HCT116 (cell line): ENCODE data around the gene SSC4D. TPM values are rescaled to one million over a fixed set of nuclear protein-coding genes. Genes with fewer than 3 reads are reported as not detected.

Experiments used
- ATAC-seq: fragments of 200-7000 bp; cut with Tn5 transposase; 2 replicates; pipeline ENCODE4 v1.9.1; 2020; ENCODE audit warnings: mild to moderate bottlenecking, moderate library complexity
- BruUV-seq: library from RNA; stranded (reverse); fragments of 400-500 nt; replicated peaks from 2 replicates; lab custom pipeline; 2021; lab: Mats Ljungman, UMichigan
- CTCF ChIA-PET: fragments of 300-600 bp; sonication (Branson Sonifier 250); formaldehyde crosslinking; loops from one replicate; lab custom pipeline; 2021; ENCODE audit warnings: antibody characterized with exemption; lab: Charles Lee
- POLR2A ChIA-PET: fragments of 300-600, 350-600 bp; sonication (Branson Sonifier 250); formaldehyde crosslinking; loops from one replicate; lab custom pipeline; 2021; ENCODE audit warnings: antibody characterized with exemption; lab: Charles Lee
- RAD21 ChIA-PET, 2 experiments: fragments of 300-600 bp; sonication (Branson Sonifier 250); formaldehyde crosslinking; loops; one replicate each; lab custom pipeline; 2023; ENCODE audit warnings: low total read pairs in 2 of 2; ENCODE audit not compliant: uncharacterized antibody in 2 of 2, unreplicated experiment in 2 of 2, low non-redundant PET in 1 of 2; lab: Charles Lee
- DNase-seq: peaks from one replicate; pipeline ENCODE4 v3.0.0-alpha.2; 2010; ENCODE audit warnings: low read depth, low spot score
- H2AFZ ChIP-seq: fragments of 200-600 bp; shearing (Covaris generic), sonication (generic); 2 replicates; pipeline ENCODE4 v1.6.1; 2017; ENCODE audit warnings: low read depth, mixed run types, mixed read lengths, antibody characterized with exemption, low read length; ENCODE audit not compliant: poor library complexity, severe bottlenecking
- H3K27ac ChIP-seq: 2 replicates; pipeline ENCODE4 v1.5.1; 2012; ENCODE audit warnings: low read depth, low read length
- H3K27me3 ChIP-seq: fragments of 200-600 bp; sonication (generic); 2 replicates; pipeline ENCODE4 v1.6.1; 2016; ENCODE audit warnings: mixed run types, low read length, mixed read lengths; ENCODE audit not compliant: insufficient read depth
- H3K36me3 ChIP-seq, 2 experiments: fragments of 200-500 bp in 1 of 2; fragments of 200-600 bp in 1 of 2; sonication (Bioruptor generic) in 1 of 2; sonication (generic) in 1 of 2; 2 replicates each; pipeline versions ENCODE4 v1.5.1 to v1.6.1; 2014 to 2016; ENCODE audit warnings: low read length in 2 of 2, inconsistent platforms in 1 of 2, mixed read lengths in 1 of 2, mixed run types in 1 of 2; ENCODE audit not compliant: insufficient read depth in 2 of 2, control insufficient read depth in 1 of 2
- H3K4me1 ChIP-seq, 2 experiments: fragments of 200-600 bp in 1 of 2; sonication (generic) in 1 of 2; 2 replicates each; pipeline versions ENCODE4 v1.5.1 to v1.6.1; 2012 to 2017; ENCODE audit warnings: low read length in 2 of 2, inconsistent platforms in 1 of 2, mild to moderate bottlenecking in 1 of 2, mixed read lengths in 1 of 2, mixed run types in 1 of 2, moderate library complexity in 1 of 2; ENCODE audit not compliant: insufficient read depth in 2 of 2, control insufficient read depth in 1 of 2
- H3K4me2 ChIP-seq: fragments of 200-600 bp; sonication (generic); 2 replicates; pipeline ENCODE4 v1.6.1; 2017; ENCODE audit warnings: mixed run types, low read length, mixed read lengths
- H3K4me3 ChIP-seq, 2 experiments: fragments of 200-600 bp in 1 of 2; sonication (generic) in 1 of 2; replicated peaks in 1 of 2; 2 replicates each; pipeline ENCODE4 v1.5.1; 2011 to 2016; ENCODE audit warnings: low read length in 2 of 2, control low read depth in 1 of 2, low read depth in 1 of 2, mild to moderate bottlenecking in 1 of 2, mixed read lengths in 1 of 2, mixed run types in 1 of 2
- H3K79me2 ChIP-seq: fragments of 200-600 bp; sonication (generic); 2 replicates; pipeline ENCODE4 v1.6.1; 2017; ENCODE audit warnings: mild to moderate bottlenecking, mixed run types, low read length, moderate library complexity, mixed read lengths; ENCODE audit not compliant: insufficient read depth
- H3K9ac ChIP-seq: fragments of 200-600 bp; sonication (generic); 2 replicates; pipeline ENCODE4 v1.6.1; 2016; ENCODE audit warnings: low read length, mixed read lengths
- H3K9me2 ChIP-seq: fragments of 200-600 bp; sonication (generic), shearing (Covaris generic); 2 replicates; pipeline ENCODE4 v1.6.1; 2017; ENCODE audit warnings: mixed run types, mild to moderate bottlenecking, moderate library complexity; ENCODE audit not compliant: insufficient read depth
- H3K9me3 ChIP-seq, 2 experiments: fragments of 200-500 bp in 1 of 2; fragments of 200-600 bp in 1 of 2; sonication (Bioruptor generic) in 1 of 2; sonication (generic) in 1 of 2; 2 replicates each; pipeline ENCODE4 v1.6.1; 2014 to 2017; ENCODE audit warnings: low read length in 2 of 2, mixed read lengths in 2 of 2, inconsistent platforms in 1 of 2, low read depth in 1 of 2, mild to moderate bottlenecking in 1 of 2, mixed run types in 1 of 2, moderate library complexity in 1 of 2; ENCODE audit not compliant: control insufficient read depth in 1 of 2, insufficient read depth in 1 of 2
- H4K20me1 ChIP-seq: fragments of 200-600 bp; sonication (generic), shearing (Covaris generic); 2 replicates; pipeline ENCODE4 v1.6.1; 2017; ENCODE audit warnings: mixed run types, mild to moderate bottlenecking, moderate library complexity; ENCODE audit not compliant: insufficient read depth
- CEBPB ChIP-seq: IDR thresholded peaks from 2 replicates; pipeline ENCODE4 v1.6.1; 2012; ENCODE audit warnings: low read depth
- EGR1 ChIP-seq: IDR thresholded peaks from 2 replicates; pipeline ENCODE4 v1.6.1; 2012; ENCODE audit warnings: low read depth
- FOSL1 ChIP-seq: IDR thresholded peaks from 2 replicates; pipeline ENCODE4 v1.6.1; 2012; ENCODE audit warnings: low read depth
- RAD21 ChIP-seq: IDR thresholded peaks from 2 replicates; pipeline ENCODE4 v1.6.1; 2012; ENCODE audit warnings: low read depth, mild to moderate bottlenecking
- SP1 ChIP-seq: IDR thresholded peaks from 2 replicates; pipeline ENCODE4 v1.6.1; 2012; ENCODE audit warnings: low read depth
- SRF ChIP-seq: IDR thresholded peaks from 2 replicates; pipeline ENCODE4 v1.6.1; 2012; ENCODE audit warnings: low read depth
- ZFX ChIP-seq: fragments of 450-650 bp; IDR thresholded peaks from 2 replicates; pipeline ENCODE4 v1.6.1; 2017
- ZNF274 ChIP-seq: fragments of 200-500 bp; sonication (Bioruptor generic); IDR thresholded peaks from 2 replicates; pipeline ENCODE4 v1.6.1; 2014; ENCODE audit warnings: mild to moderate bottlenecking, low read depth, low read length, inconsistent platforms
- intact Hi-C: fragments of 100-400 bp; cut with micrococcal nuclease; formaldehyde crosslinking; loops from 2 replicates; pipeline ENCODE4 v1.10.0; 2022
- total RNA-seq: library from RNA; stranded (reverse); gene quantifications from one replicate; pipeline ENCODE4 v1.2.1, GENCODE V29; 2021; ENCODE audit not compliant: unreplicated experiment
- TF ChIP-seq, protein P1 (sequence below): IDR thresholded peaks from 2 replicates; pipeline ENCODE4 v1.6.1; 2011; ENCODE audit warnings: mild to moderate bottlenecking, low read length, moderate library complexity; ENCODE audit not compliant: insufficient replicate concordance; ENCODE audit errors: extremely low read depth
- TF ChIP-seq, protein P2 (sequence below), 3 experiments: fragments of 200-600 bp in 1 of 3; sonication (generic) in 1 of 3; IDR thresholded peaks in 2 of 3; conservative IDR thresholded peaks in 1 of 3; 2 replicates each; pipeline ENCODE4 v1.5.1; 2012 to 2017; ENCODE audit warnings: low read depth in 2 of 3, low read length in 2 of 3, antibody characterized with exemption in 1 of 3, borderline replicate concordance in 1 of 3, control low read depth in 1 of 3, mild to moderate bottlenecking in 1 of 3, mixed read lengths in 1 of 3, mixed run types in 1 of 3, moderate library complexity in 1 of 3; ENCODE audit not compliant: insufficient read depth in 1 of 3
- TF ChIP-seq, protein P3 (sequence below): IDR thresholded peaks from 2 replicates; pipeline ENCODE4 v1.6.1; 2012; ENCODE audit warnings: low read depth

Gene SSC4D
- total RNA-seq, 1 experiment from 2014 or later = 1.1 TPM

DNA sequence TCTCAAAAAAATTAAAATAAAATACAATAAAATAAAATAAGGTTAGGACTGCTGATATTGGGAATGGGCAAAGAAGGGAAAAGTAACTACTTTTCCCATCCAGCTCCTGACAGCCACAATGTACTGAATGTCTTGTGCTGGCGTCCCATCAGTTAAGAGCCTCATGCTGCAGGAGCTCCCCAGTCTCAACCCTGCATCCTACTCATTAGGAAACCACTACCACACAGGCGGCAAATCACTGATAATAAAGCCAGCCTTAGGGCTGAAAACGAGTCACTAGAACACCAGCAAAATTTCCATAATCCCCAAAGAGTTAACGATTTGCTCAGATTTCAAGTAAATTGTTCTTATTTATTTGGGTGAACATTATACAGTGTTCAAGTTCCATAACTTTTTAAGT is 55.0 kb downstream of the SSC4D start (continued):
- TF ChIP-seq, protein P1, sequence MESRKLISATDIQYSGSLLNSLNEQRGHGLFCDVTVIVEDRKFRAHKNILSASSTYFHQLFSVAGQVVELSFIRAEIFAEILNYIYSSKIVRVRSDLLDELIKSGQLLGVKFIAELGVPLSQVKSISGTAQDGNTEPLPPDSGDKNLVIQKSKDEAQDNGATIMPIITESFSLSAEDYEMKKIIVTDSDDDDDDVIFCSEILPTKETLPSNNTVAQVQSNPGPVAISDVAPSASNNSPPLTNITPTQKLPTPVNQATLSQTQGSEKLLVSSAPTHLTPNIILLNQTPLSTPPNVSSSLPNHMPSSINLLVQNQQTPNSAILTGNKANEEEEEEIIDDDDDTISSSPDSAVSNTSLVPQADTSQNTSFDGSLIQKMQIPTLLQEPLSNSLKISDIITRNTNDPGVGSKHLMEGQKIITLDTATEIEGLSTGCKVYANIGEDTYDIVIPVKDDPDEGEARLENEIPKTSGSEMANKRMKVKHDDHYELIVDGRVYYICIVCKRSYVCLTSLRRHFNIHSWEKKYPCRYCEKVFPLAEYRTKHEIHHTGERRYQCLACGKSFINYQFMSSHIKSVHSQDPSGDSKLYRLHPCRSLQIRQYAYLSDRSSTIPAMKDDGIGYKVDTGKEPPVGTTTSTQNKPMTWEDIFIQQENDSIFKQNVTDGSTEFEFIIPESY = no peak

DNA sequence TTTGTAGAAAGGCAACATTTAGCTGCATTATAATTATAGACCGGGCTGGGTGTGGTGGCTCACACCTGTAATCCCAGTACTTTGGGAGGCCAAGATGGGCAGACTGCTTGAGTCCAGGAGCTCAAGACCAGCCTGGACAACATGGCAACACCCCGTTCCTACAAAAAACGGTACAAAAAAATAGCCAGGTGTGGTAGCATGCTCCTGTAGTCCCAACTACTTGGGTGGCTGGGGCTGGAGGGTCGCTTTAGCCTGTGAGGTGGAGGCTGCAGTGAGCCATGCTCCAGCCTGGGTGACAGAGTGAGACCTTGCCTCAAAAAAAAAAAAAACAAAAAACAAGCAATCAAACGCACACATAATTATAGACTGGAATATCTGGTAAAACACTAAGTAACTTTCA is 55.8 kb downstream of the SSC4D start:
- TF ChIP-seq RAD21 (no peak), SP1 (no peak), ZFX (no peak), ZNF274 (no peak), EGR1 (no peak), CEBPB (no peak), FOSL1 (no peak), SRF (no peak)
- TF ChIP-seq, protein P2, sequence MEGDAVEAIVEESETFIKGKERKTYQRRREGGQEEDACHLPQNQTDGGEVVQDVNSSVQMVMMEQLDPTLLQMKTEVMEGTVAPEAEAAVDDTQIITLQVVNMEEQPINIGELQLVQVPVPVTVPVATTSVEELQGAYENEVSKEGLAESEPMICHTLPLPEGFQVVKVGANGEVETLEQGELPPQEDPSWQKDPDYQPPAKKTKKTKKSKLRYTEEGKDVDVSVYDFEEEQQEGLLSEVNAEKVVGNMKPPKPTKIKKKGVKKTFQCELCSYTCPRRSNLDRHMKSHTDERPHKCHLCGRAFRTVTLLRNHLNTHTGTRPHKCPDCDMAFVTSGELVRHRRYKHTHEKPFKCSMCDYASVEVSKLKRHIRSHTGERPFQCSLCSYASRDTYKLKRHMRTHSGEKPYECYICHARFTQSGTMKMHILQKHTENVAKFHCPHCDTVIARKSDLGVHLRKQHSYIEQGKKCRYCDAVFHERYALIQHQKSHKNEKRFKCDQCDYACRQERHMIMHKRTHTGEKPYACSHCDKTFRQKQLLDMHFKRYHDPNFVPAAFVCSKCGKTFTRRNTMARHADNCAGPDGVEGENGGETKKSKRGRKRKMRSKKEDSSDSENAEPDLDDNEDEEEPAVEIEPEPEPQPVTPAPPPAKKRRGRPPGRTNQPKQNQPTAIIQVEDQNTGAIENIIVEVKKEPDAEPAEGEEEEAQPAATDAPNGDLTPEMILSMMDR (IDR thresholded peaks at IDR 0.05 in 2 of 3, conservative IDR thresholded peaks at IDR 0.05 in 1 of 3; ENCODE audit: borderline replicate concordance in 1 of 3, insufficient read depth in 1 of 3, low read depth in 2 of 3, low read length in 2 of 3) = no peak
- TF ChIP-seq, protein P1 = no peak
- TF ChIP-seq, protein P3, sequence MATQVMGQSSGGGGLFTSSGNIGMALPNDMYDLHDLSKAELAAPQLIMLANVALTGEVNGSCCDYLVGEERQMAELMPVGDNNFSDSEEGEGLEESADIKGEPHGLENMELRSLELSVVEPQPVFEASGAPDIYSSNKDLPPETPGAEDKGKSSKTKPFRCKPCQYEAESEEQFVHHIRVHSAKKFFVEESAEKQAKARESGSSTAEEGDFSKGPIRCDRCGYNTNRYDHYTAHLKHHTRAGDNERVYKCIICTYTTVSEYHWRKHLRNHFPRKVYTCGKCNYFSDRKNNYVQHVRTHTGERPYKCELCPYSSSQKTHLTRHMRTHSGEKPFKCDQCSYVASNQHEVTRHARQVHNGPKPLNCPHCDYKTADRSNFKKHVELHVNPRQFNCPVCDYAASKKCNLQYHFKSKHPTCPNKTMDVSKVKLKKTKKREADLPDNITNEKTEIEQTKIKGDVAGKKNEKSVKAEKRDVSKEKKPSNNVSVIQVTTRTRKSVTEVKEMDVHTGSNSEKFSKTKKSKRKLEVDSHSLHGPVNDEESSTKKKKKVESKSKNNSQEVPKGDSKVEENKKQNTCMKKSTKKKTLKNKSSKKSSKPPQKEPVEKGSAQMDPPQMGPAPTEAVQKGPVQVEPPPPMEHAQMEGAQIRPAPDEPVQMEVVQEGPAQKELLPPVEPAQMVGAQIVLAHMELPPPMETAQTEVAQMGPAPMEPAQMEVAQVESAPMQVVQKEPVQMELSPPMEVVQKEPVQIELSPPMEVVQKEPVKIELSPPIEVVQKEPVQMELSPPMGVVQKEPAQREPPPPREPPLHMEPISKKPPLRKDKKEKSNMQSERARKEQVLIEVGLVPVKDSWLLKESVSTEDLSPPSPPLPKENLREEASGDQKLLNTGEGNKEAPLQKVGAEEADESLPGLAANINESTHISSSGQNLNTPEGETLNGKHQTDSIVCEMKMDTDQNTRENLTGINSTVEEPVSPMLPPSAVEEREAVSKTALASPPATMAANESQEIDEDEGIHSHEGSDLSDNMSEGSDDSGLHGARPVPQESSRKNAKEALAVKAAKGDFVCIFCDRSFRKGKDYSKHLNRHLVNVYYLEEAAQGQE = no peak
- no TSS peak for BruUV-seq

More for the DNA sequence above, 55.8 kb downstream of the SSC4D start:
- H2AFZ ChIP-seq = no peak overlapping the region
- no peaks in the 10 kb centered on the region for H3K27me3 ChIP-seq
- ATAC-seq (no peak), DNase-seq (no peak)
- H3K9me2 ChIP-seq = no peaks in the 10 kb centered on the region
- H3K4me1 ChIP-seq = peaks cover 6 to 41% of the 10 kb centered on the region in 2 experiments; a peak in 3 of 4 replicates
- peaks cover 18 to 67% of the 10 kb centered on the region in 2 experiments for H3K36me3 ChIP-seq
- H3K27ac ChIP-seq = no peak overlapping the region
- ChIA-PET RAD21 (no interaction called here), POLR2A (no interaction called here), CTCF (no interaction called here)
- intact Hi-C loops = no loop called here
- peaks cover 100% of the 10 kb centered on the region for H3K79me2 ChIP-seq
- no peaks in the 10 kb centered on the region for H3K9me3 ChIP-seq
- H4K20me1 ChIP-seq = peaks cover 61% of the 10 kb centered on the region; the same call in 1 of the 2 replicates
- no peak overlapping the region for H3K9ac ChIP-seq
- H3K4me2 ChIP-seq = no peak overlapping the region
- no peak overlapping the region for H3K4me3 ChIP-seq
